Activated CD8-positive, alpha-beta memory T cell treated with anti-CD3 and anti-CD28 coated beads, Interleukin-2, amount 10 ng/mL, durations not matched to agents 7 days and 5 days (primary cell): ENCODE results near the gene CADM3. TPM values are rescaled to one million over a fixed set of nuclear protein-coding genes. Genes with fewer than 3 reads are reported as not detected.

ENCODE experiments used
- ATAC-seq: fragments of 150-1000 bp; cut with Tn5 transposase; one replicate; pipeline ENCODE4 v1.10.0; 2021; ENCODE audit warnings: moderate library complexity
- CTCF ChIA-PET: fragments of 350-600 bp; sonication (Branson Sonifier 250); formaldehyde crosslinking; loops from one replicate; lab custom pipeline; 2021; ENCODE audit warnings: antibody characterized with exemption; lab: Charles Lee
- DNase-seq: peaks from one replicate; pipeline ENCODE4 v3.0.0-alpha.2; 2020
- H3K27ac Mint-ChIP-seq: one replicate; pipeline ENCODE4 v1.8.0; 2021; ENCODE audit warnings: mild to moderate bottlenecking, mixed read lengths
- H3K27me3 Mint-ChIP-seq: one replicate; pipeline ENCODE4 v1.8.0; 2021; ENCODE audit warnings: mixed read lengths
- H3K36me3 Mint-ChIP-seq: one replicate; pipeline ENCODE4 v1.8.0; 2021; ENCODE audit warnings: mild to moderate bottlenecking, mixed read lengths
- H3K4me1 Mint-ChIP-seq: one replicate; pipeline ENCODE4 v1.8.0; 2021; ENCODE audit warnings: mixed read lengths
- H3K4me3 Mint-ChIP-seq: one replicate; pipeline ENCODE4 v1.8.0; 2021; ENCODE audit warnings: mild to moderate bottlenecking, moderate library complexity, mixed read lengths
- H3K9me3 Mint-ChIP-seq: one replicate; pipeline ENCODE4 v1.8.0; 2022; ENCODE audit warnings: low read depth, mixed read lengths
- total RNA-seq, 2 experiments: library from RNA; stranded (reverse); gene quantifications; one replicate each; pipeline ENCODE4 v1.2.3, GENCODE V29; 2021

Gene CADM3
- total RNA-seq, 2 experiments from 2014 or later: not detected

DNA sequence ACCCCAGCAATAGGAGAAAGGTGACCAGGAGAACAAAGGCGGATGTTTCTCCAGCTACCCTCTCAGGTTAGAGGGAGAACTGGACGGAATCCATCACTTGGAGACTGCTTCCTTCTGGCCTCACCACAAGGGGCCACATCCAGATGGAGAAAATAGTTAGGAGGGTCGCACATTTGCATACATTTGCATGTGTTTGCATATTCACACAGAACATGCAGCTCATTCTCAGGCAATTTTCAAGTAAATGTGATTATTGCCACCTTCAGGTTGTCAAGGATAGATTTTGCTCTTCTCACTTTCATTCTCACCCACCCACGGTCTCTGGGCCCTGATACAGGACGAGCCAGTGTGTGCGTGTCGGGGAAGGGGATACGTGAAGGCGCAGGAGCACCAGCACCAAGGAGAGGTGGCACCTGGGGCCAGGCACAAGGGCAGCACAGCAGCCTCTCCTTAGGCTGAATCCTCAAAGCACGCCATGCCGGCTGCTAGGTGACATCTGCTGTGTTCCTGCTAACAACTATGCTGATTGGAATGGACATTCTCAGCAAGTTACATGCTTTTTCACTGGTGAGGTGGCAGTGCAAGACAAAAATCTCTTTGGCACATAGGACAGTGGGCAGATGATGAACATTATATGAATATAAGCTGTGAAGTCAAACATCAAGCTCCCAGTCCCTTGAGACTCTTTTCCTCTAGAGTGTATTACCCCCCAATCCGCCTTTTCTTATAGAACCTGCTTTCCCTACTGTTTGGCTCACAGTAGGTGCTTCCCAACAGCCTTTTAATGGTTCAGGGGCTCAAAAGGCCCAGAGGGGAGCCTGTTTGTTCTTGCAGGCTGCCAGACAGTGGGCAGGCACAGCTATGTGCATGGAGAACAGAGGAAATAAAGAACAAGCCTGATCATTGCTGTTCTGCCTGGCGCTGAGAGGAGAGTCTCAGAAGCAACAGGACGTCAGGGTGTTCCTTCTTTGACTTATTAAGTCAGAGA is 47.5 kb downstream of the CADM3 start:
- no peaks in the 10 kb centered on the region for H3K4me1 Mint-ChIP-seq
- no peak overlapping the region for H3K4me3 Mint-ChIP-seq
- no peaks in the 10 kb centered on the region for H3K9me3 Mint-ChIP-seq
- H3K27ac Mint-ChIP-seq: no peak overlapping the region
- DNase-seq: no peak
- ATAC-seq: no peak
- peaks cover 26% of the 10 kb centered on the region for H3K27me3 Mint-ChIP-seq
- CTCF ChIA-PET: interaction anchor here (1.5 kb wide), 1 partner anchor 787 kb away, joined by 3 read pairs; no protein-coding TSS in a partner anchor
- no peaks in the 10 kb centered on the region for H3K36me3 Mint-ChIP-seq

DNA sequence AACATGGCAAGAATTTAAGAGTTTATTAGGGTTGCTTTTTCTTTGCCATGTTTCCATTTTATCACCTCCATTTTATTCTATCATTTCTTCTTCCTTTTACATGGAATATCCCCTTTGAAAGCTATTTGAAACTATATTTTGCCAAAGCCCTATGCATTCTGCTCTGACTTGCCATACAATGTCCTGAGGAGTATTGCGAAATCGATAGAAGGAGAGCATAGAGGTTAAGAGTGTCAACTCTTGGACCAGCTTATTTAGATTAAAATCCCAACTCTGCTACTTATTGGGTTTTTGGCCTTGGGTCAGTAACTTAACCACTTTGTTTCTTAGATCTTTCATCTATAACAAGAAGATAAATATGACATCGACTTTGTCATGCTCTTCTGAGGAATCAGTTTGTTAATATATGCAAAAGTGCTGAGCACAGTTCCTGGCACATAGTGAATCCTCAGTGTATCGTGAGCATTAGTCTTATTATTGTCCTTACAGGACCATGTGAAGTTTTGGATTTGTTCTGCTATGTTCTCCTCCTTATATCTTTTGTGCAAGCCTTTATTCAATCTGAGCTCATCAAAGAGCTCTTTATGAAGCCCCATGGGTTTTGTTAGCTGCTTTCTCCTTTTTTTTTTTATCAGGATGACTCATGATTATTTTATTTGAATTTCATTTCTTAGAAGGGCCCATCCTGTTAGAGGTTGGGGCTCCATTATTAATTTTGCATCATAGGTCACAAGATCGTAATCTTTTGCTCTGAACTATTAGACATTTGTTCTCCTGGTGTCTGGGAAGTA is 50.9 kb downstream of the CADM3 start:
- no peak for DNase-seq
- Mint-ChIP-seq H3K27me3 (peaks cover 20% of the 10 kb centered on the region), H3K4me3 (no peak overlapping the region), H3K27ac (no peak overlapping the region), H3K9me3 (no peaks in the 10 kb centered on the region), H3K4me1 (no peaks in the 10 kb centered on the region), H3K36me3 (no peaks in the 10 kb centered on the region)
- CTCF ChIA-PET: interaction anchor here (1.8 to 2.2 kb wide), 2 partner anchors 9 to 12 kb away, joined by 4 to 7 read pairs; no protein-coding TSS in a partner anchor
- no peak for ATAC-seq

- no peak for ATAC-seq
- Mint-ChIP-seq H3K9me3 (no peaks in the 10 kb centered on the region), H3K27ac (no peak overlapping the region), H3K4me1 (no peaks in the 10 kb centered on the region), H3K27me3 (peaks cover 24% of the 10 kb centered on the region), H3K36me3 (no peaks in the 10 kb centered on the region), H3K4me3 (no peak overlapping the region)
- CTCF ChIA-PET: interaction anchor here (2.2 to 3.5 kb wide), 2 partner anchors 9 kb away, joined by 7 to 18 read pairs; no protein-coding TSS in a partner anchor
- no peak for DNase-seq
These were observed 51.6 kb downstream of the CADM3 start for GRCh38 chr1:159223004-159223403.

DNA sequence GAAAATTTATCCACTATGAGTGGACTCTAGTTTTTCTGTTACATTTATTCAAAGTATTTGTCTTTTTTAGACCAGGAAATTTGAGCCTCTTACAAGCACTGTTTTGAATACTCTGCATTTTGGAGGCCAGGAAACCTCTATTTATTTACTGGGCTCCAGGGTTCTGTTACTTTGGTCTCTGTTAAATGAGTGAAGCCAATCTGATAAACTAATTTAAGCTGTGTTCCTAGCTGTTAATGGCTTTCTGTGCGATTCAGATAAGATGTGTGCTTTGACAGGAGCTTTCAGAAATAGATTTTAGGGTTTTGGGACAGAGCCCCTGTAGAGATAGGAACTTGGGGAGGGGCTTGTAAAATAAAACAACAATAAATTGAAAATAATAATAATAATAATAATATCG is 57.1 kb downstream of the CADM3 start:
- DNase-seq (no peak), ATAC-seq (no peak)
- Mint-ChIP-seq H3K4me1 (no peaks in the 10 kb centered on the region), H3K36me3 (no peaks in the 10 kb centered on the region), H3K27ac (no peak overlapping the region), H3K9me3 (no peaks in the 10 kb centered on the region), H3K4me3 (no peak overlapping the region), H3K27me3 (peaks cover 33% of the 10 kb centered on the region)
- CTCF ChIA-PET: interaction anchor here (0.7 kb wide), 1 partner anchor 23 kb away, joined by 3 read pairs; no protein-coding TSS in a partner anchor

DNA sequence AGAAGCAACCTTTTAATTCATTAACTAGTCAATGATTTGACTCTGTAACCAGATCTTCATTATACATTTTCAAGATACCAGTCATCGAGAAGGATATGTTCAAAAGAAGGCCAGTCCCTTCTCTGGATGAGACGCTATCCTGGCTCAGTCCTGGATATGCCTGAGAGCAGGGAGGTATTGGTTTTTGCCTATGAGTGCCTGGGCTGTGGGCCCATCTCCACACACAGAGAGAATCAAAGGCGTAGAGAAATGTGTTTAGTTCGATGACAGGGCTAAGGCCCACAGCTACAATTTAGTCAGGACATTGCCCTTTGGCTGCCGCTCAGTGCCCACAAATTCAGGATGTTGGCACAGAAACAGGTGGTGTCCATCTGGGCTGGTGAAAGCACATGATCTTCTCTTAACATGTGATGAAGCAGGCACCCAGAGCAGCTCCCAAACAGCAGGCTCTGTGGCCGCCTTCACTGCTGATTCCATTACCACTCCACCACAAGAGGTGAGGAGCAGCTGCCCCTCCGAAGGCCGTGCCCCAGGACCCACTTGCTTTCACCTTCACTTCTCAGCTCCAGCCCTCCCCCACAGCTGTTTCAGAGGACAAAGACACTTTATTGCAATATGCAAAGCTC is 58.0 kb downstream of the CADM3 start:
- ATAC-seq: no peak
- Mint-ChIP-seq H3K36me3 (no peaks in the 10 kb centered on the region), H3K4me3 (no peak overlapping the region), H3K27ac (no peak overlapping the region), H3K9me3 (no peaks in the 10 kb centered on the region), H3K4me1 (no peaks in the 10 kb centered on the region), H3K27me3 (peaks cover 33% of the 10 kb centered on the region)
- no peak for DNase-seq
- CTCF ChIA-PET: no interaction called here

DNA sequence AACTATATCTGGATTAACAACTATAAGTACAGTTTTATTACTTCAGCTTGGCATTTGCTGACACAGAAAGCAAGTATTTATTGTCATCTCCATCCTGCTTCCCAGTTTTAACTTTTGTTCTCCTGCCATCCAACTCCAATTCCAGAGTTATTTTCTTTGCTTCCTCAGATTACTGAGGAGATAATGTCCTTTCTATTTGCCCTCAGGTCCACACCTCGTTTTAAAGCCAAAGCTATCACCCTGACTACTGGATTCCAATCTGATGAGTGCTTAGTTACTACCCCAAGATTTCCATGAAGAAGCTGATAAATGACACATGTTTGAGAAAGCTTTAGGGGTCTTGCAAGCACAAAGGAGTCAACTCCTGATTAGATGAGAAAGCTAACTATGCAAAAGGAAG is 58.5 kb downstream of the CADM3 start:
- H3K4me3 Mint-ChIP-seq: no peak overlapping the region
- peaks cover 33% of the 10 kb centered on the region for H3K27me3 Mint-ChIP-seq
- H3K27ac Mint-ChIP-seq: no peak overlapping the region
- H3K9me3 Mint-ChIP-seq: no peaks in the 10 kb centered on the region
- CTCF ChIA-PET: no interaction called here
- DNase-seq (no peak), ATAC-seq (no peak)
- H3K4me1 Mint-ChIP-seq: no peaks in the 10 kb centered on the region
- no peaks in the 10 kb centered on the region for H3K36me3 Mint-ChIP-seq

- CTCF ChIA-PET: no interaction called here
- ATAC-seq (no peak), DNase-seq (no peak)
- Mint-ChIP-seq H3K27ac (no peak overlapping the region), H3K27me3 (peaks cover 12% of the 10 kb centered on the region), H3K36me3 (no peaks in the 10 kb centered on the region), H3K4me1 (peaks cover 9% of the 10 kb centered on the region), H3K4me3 (no peak overlapping the region), H3K9me3 (no peaks in the 10 kb centered on the region)
These were observed 68.3 kb downstream of the CADM3 start for GRCh38 chr1:159239551-159240220.

- no peak overlapping the region for H3K27ac Mint-ChIP-seq
- no peak for DNase-seq
- peaks cover 13% of the 10 kb centered on the region for H3K27me3 Mint-ChIP-seq
- H3K4me3 Mint-ChIP-seq: no peak overlapping the region
- CTCF ChIA-PET: interaction anchor here (1.1 kb wide), 1 partner anchor 87 kb away, joined by 3 read pairs; no protein-coding TSS in a partner anchor
- H3K36me3 Mint-ChIP-seq: no peaks in the 10 kb centered on the region
- H3K4me1 Mint-ChIP-seq: no peaks in the 10 kb centered on the region
- H3K9me3 Mint-ChIP-seq: peaks cover 6% of the 10 kb centered on the region
- no peak for ATAC-seq
These were observed 75.9 kb downstream of the CADM3 start for GRCh38 chr1:159247266-159247665.

GRCh38 chr1:159248311-159248710 is 76.9 kb downstream of the CADM3 start:
- DNase-seq: no peak
- Mint-ChIP-seq H3K36me3 (no peaks in the 10 kb centered on the region), H3K9me3 (peaks cover 6% of the 10 kb centered on the region), H3K4me3 (no peak overlapping the region), H3K27ac (no peak overlapping the region), H3K4me1 (no peaks in the 10 kb centered on the region), H3K27me3 (peaks cover 10% of the 10 kb centered on the region)
- ATAC-seq: no peak
- CTCF ChIA-PET: interaction anchor here (1.3 kb wide), 1 partner anchor 35 kb away, joined by 4 read pairs; no protein-coding TSS in a partner anchor

DNA sequence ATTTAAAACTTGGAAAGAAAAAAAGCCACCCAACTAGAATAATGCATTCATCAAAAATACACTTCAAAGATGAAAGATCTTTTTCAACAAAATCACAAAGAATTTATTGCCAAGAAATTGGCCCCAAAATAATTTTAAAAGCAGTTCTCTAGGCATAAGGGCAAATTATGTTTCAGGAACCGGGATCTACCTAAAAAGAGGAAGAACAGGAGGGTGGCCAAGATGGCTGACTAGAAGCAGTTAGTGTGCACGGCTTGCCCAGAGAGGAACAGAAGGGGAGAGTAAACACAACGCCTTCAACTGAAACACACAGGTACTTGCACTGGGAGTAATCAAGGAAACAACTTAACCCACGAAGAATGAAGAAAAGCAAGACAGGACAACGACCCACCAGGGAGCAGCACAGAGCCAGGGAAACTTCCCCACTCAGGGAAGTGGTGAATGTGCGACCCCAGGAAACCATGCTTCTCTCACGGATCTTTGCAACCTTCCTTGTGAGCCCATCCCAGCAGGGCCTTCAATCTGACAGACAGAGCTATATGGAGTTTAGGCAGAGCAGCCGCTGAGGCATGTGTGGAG is 79.3 kb downstream of the CADM3 start:
- peaks cover 3% of the 10 kb centered on the region for H3K27me3 Mint-ChIP-seq
- no peak overlapping the region for H3K4me3 Mint-ChIP-seq
- no peak overlapping the region for H3K27ac Mint-ChIP-seq
- peaks cover 6% of the 10 kb centered on the region for H3K9me3 Mint-ChIP-seq
- CTCF ChIA-PET: no interaction called here
- ATAC-seq: no peak
- no peaks in the 10 kb centered on the region for H3K4me1 Mint-ChIP-seq
- H3K36me3 Mint-ChIP-seq: no peaks in the 10 kb centered on the region
- DNase-seq: no peak
